ENCODE measurements around the gene AGAP3.
A peak's percentile ranks its signal among the peaks of the same experiment; 100 is the strongest.

Gene AGAP3

GRCh38 chr7:151075662-151075971, 10.7 kb upstream of the AGAP3 start:
- FAIRE-seq: no peak
- no peak for TF ChIP-seq CTCF (IDR thresholded peaks at IDR 0.05; ENCODE audit: insufficient read depth, missing control alignments)

GRCh38 chr7:151075978-151076426, 10.3 kb upstream of the AGAP3 start:
- DNase-seq (ENCODE audit: insufficient read length, low spot score) (no peak), FAIRE-seq (no peak)
- no peak for TF ChIP-seq CTCF (IDR thresholded peaks at IDR 0.05; ENCODE audit: insufficient read depth, missing control alignments)

More at GRCh38 chr7:151075662-151075971, 10.7 kb upstream of the AGAP3 start:
- DNase-seq (ENCODE audit: insufficient read length, low spot score): no peak

- FAIRE-seq (no peak), DNase-seq (ENCODE audit: insufficient read length, low spot score) (no peak)
- peak; percentile 1 for TF ChIP-seq CTCF (IDR thresholded peaks at IDR 0.05; ENCODE audit: insufficient read depth, missing control alignments)
Measured at GRCh38 chr7:151076863-151077704, 9.2 kb upstream of the AGAP3 start.

GRCh38 chr7:151077705-151078232, 8.5 kb upstream of the AGAP3 start:
- no peak for DNase-seq (ENCODE audit: insufficient read length, low spot score)
- no peak for TF ChIP-seq CTCF (IDR thresholded peaks at IDR 0.05; ENCODE audit: insufficient read depth, missing control alignments)
- FAIRE-seq: no peak

GRCh38 chr7:151078233-151079040, 7.8 kb upstream of the AGAP3 start:
- FAIRE-seq (no peak), DNase-seq (ENCODE audit: insufficient read length, low spot score) (no peak)
- no peak for TF ChIP-seq CTCF (IDR thresholded peaks at IDR 0.05; ENCODE audit: insufficient read depth, missing control alignments)

GRCh38 chr7:151079199-151079910, 6.9 kb upstream of the AGAP3 start:
- no peak for TF ChIP-seq CTCF (IDR thresholded peaks at IDR 0.05; ENCODE audit: insufficient read depth, missing control alignments)
- FAIRE-seq: no peak

More at GRCh38 chr7:151079199-151079910, 6.9 kb upstream of the AGAP3 start:
- DNase-seq (ENCODE audit: insufficient read length, low spot score): no peak

All from D721Med (cell line).